Esophagus squamous epithelium (tissue), 5 donors: ENCODE data around the gene ANO2. TPM values are rescaled to one million over a fixed set of nuclear protein-coding genes. Genes with fewer than 3 reads are reported as not detected.

Source experiments
- DNase-seq: peaks from one replicate; lab custom pipeline; 2025; lab: John Stamatoyannopoulos, UW
- H3K27ac ChIP-seq, 4 donors: fragments of 200-600 bp; sonication (generic); one replicate each; pipeline ENCODE4 v1.5.1; 2016 to 2019; ENCODE audit warnings: mild to moderate bottlenecking in 1 of 4
- H3K27me3 ChIP-seq, 4 donors: fragments of 200-600 bp; sonication (generic); 1 replicate in 3 of 4; 2 replicates in 1 of 4; pipeline versions ENCODE4 v1.5.1 to v1.6.0; 2017 to 2021; ENCODE audit warnings: antibody characterized with exemption in 1 of 4
- H3K36me3 ChIP-seq, 3 donors: fragments of 200-600 bp; sonication (generic); one replicate each; pipeline ENCODE4 v1.5.1; 2016 to 2019
- H3K4me1 ChIP-seq, 3 donors: fragments of 200-600 bp; sonication (generic); one replicate each; pipeline ENCODE4 v1.5.1; 2017 to 2019
- H3K4me3 ChIP-seq, 4 donors: fragments of 200-600 bp; sonication (generic); 1 replicate in 3 of 4; 2 replicates in 1 of 4; pipeline ENCODE4 v1.5.1; 2016 to 2019; ENCODE audit warnings: mild to moderate bottlenecking in 2 of 4, moderate library complexity in 1 of 4
- H3K9me3 ChIP-seq, 3 donors: fragments of 200-600 bp; sonication (generic); one replicate each; pipeline ENCODE4 v1.5.1; 2016 to 2019
- CTCF ChIP-seq, 6 experiments: fragments of 450-650 bp in 4 of 6; fragments of 200-600 bp in 2 of 6; sonication (generic) in 2 of 6; IDR thresholded peaks; one replicate each; pipeline ENCODE4 v1.5.1; 2016 to 2019; ENCODE audit warnings: antibody characterized with exemption in 6 of 6, mild to moderate bottlenecking in 4 of 6, moderate library complexity in 4 of 6
- POLR2A ChIP-seq, 4 donors: fragments of 450-650 bp; IDR thresholded peaks; one replicate each; pipeline ENCODE4 v1.6.1; 2017; ENCODE audit warnings: antibody characterized with exemption in 4 of 4, mild to moderate bottlenecking in 4 of 4, moderate library complexity in 3 of 4
- WGBS, 2 donors: methylation state at CpG; one replicate each; pipeline ENCODE4 v1.1.5; 2018; 5-methylcytosine and 5-hydroxymethylcytosine counted together
- intact Hi-C: fragments of 100-400 bp; cut with DNase I; formaldehyde crosslinking; loops from one replicate; pipeline ENCODE4 v1.15.0; 2022
- total RNA-seq, 4 donors: library from RNA; depleted of rRNA; stranded (reverse); fragments of >200 nt; gene quantifications; one replicate each; pipeline ENCODE4 v1.1.0, GENCODE V29; 2016
- donor health status: DM: yes; HTN: yes; CAD: no.

The ANO2 gene
- total RNA-seq, 4 donors from 2014 or later = 0.49 to 11.8 (median 3.1) TPM

- Histone ChIP-seq H3K27ac (no peak overlapping the region), H3K4me3 (no peak overlapping the region), H3K36me3 (no peaks in the 10 kb centered on the region), H3K9me3 (no peaks in the 10 kb centered on the region), H3K4me1 (no peaks in the 10 kb centered on the region), H3K27me3 (peaks cover 0 to 25% (median 0%) of the 10 kb centered on the region in 4 donors)
- 83 to 90% methylated on average over 9 to 10 of the region's 10 CpGs for WGBS, 2 donors
- intact Hi-C loops = no loop called here
- TF ChIP-seq CTCF (IDR thresholded peaks at IDR 0.05) (no peak), POLR2A (IDR thresholded peaks at IDR 0.05) (no peak)
- DNase-seq = no peak
These were observed 410.4 kb downstream of the ANO2 start for GRCh38 chr12:5534426-5535199.

- H3K27me3 ChIP-seq = peaks cover 0 to 25% (median 0%) of the 10 kb centered on the region in 4 donors
- 56 to 78% methylated on average over 3 of the region's 3 CpGs for WGBS, 2 donors
- H3K4me1 ChIP-seq = no peaks in the 10 kb centered on the region
- H3K9me3 ChIP-seq = no peaks in the 10 kb centered on the region
- no peak for DNase-seq
- H3K27ac ChIP-seq = no peak overlapping the region
- no peaks in the 10 kb centered on the region for H3K36me3 ChIP-seq
- TF ChIP-seq CTCF (IDR thresholded peaks at IDR 0.05) (no peak), POLR2A (IDR thresholded peaks at IDR 0.05) (no peak)
- intact Hi-C loops = no loop called here
- H3K4me3 ChIP-seq = no peak overlapping the region
These were observed 411.7 kb downstream of the ANO2 start for GRCh38 chr12:5533368-5533767.

- intact Hi-C loops = no loop called here
- H3K36me3 ChIP-seq = no peaks in the 10 kb centered on the region
- H3K4me1 ChIP-seq = no peaks in the 10 kb centered on the region
- no peak overlapping the region for H3K4me3 ChIP-seq
- H3K27ac ChIP-seq = no peak overlapping the region
- DNase-seq = no peak
- H3K9me3 ChIP-seq = no peaks in the 10 kb centered on the region
- WGBS, 2 donors = 76 to 87% methylated on average over 4 of the region's 4 CpGs
- peaks cover 0 to 5% (median 0%) of the 10 kb centered on the region in 4 donors for H3K27me3 ChIP-seq
- TF ChIP-seq POLR2A (IDR thresholded peaks at IDR 0.05) (no peak), CTCF (IDR thresholded peaks at IDR 0.05) (no peak)
These were observed 419.2 kb downstream of the ANO2 start for GRCh38 chr12:5525783-5526367.

GRCh38 chr12:5524769-5525436, 420.2 kb downstream of the ANO2 start:
- H3K27ac ChIP-seq = no peak overlapping the region
- TF ChIP-seq POLR2A (IDR thresholded peaks at IDR 0.05) (no peak), CTCF (IDR thresholded peaks at IDR 0.05) (no peak)
- H3K4me1 ChIP-seq = no peaks in the 10 kb centered on the region
- no peaks in the 10 kb centered on the region for H3K9me3 ChIP-seq
- H3K4me3 ChIP-seq = no peak overlapping the region
- 85 to 88% methylated on average over 11 to 12 of the region's 15 CpGs for WGBS, 2 donors
- peaks cover 0 to 5% (median 0%) of the 10 kb centered on the region in 4 donors for H3K27me3 ChIP-seq
- H3K36me3 ChIP-seq = no peaks in the 10 kb centered on the region
- no peak for DNase-seq
- intact Hi-C loops = no loop called here
